ENCODE measurements around the gene KHK. TPM values are rescaled to one million over a fixed set of nuclear protein-coding genes. Genes with fewer than 3 reads are reported as not detected.

The KHK gene
- total RNA-seq, 1 donor from 2014 or later, result 5.3 TPM

DNA sequence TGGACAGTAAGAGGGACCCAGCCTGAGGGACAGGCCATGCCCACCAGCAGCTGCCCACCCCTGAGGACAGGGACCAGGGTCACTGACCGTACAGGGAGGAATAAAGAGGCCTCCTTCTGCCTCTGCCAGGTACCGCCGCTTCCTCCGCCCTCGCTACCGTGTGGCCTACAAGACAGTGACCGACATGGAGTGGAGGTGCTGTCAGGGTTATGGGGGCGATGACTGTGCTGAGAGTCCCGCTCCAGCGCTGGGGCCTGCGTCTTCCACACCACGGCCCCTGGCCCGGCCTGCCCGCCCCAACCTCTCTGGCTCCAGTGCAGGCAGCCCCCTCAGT lies 6.0 kb upstream of the KHK start:
- TF ChIP-seq, protein P1, sequence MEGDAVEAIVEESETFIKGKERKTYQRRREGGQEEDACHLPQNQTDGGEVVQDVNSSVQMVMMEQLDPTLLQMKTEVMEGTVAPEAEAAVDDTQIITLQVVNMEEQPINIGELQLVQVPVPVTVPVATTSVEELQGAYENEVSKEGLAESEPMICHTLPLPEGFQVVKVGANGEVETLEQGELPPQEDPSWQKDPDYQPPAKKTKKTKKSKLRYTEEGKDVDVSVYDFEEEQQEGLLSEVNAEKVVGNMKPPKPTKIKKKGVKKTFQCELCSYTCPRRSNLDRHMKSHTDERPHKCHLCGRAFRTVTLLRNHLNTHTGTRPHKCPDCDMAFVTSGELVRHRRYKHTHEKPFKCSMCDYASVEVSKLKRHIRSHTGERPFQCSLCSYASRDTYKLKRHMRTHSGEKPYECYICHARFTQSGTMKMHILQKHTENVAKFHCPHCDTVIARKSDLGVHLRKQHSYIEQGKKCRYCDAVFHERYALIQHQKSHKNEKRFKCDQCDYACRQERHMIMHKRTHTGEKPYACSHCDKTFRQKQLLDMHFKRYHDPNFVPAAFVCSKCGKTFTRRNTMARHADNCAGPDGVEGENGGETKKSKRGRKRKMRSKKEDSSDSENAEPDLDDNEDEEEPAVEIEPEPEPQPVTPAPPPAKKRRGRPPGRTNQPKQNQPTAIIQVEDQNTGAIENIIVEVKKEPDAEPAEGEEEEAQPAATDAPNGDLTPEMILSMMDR (IDR thresholded peaks at IDR 0.05; ENCODE audit: partially characterized antibody, unreplicated experiment), result no peak
- H3K4me1 Mint-ChIP-seq (ENCODE audit: low read depth, unreplicated experiment), result peaks cover 39% of the 10 kb centered on the region
- H3K36me3 Mint-ChIP-seq (ENCODE audit: unreplicated experiment), result peaks cover 11% of the 10 kb centered on the region
- H3K4me3 Mint-ChIP-seq (ENCODE audit: unreplicated experiment), result peak overlapping the region; percentile 74
- DNase-seq, result no peak
- peak overlapping the region; percentile 83 for H3K27ac Mint-ChIP-seq (ENCODE audit: unreplicated experiment)
- H3K27me3 Mint-ChIP-seq (ENCODE audit: unreplicated experiment), result peaks cover 14% of the 10 kb centered on the region
- peaks cover 14% of the 10 kb centered on the region for H3K9me3 Mint-ChIP-seq (ENCODE audit: unreplicated experiment)

DNA sequence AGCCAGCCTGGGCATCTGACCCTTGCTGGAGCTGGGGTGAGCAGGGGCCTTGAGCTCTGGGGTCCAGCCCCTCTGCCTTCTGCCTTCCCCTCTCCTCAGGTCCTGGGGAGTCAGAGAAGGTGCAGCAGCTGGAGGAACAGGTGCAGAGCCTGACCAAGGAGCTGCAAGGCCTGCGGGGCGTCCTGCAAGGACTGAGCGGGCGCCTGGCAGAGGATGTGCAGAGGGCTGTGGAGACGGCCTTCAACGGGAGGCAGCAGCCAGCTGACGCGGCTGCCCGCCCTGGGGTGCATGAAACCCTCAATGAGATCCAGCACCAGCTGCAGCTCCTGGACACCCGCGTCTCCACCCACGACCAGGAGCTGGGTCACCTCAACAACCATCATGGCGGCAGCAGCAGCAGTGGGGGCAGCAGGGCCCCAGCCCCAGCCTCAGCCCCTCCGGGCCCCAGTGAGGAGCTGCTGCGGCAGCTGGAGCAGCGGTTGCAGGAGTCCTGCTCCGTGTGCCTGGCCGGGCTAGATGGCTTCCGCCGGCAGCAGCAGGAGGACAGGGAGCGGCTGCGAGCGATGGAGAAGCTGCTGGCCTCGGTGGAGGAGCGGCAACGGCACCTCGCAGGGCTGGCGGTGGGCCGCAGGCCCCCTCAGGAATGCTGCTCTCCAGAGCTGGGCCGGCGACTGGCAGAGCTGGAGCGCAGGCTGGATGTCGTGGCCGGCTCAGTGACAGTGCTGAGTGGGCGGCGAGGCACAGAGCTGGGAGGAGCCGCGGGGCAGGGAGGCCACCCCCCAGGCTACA lies 4.4 kb upstream of the KHK start:
- H3K4me3 Mint-ChIP-seq (ENCODE audit: unreplicated experiment), result no peak overlapping the region
- TF ChIP-seq, protein P1 (IDR thresholded peaks at IDR 0.05; ENCODE audit: partially characterized antibody, unreplicated experiment), result no peak
- H3K36me3 Mint-ChIP-seq (ENCODE audit: unreplicated experiment), result peaks cover 6% of the 10 kb centered on the region
- DNase-seq, result no peak
- peaks cover 14% of the 10 kb centered on the region for H3K9me3 Mint-ChIP-seq (ENCODE audit: unreplicated experiment)
- H3K27me3 Mint-ChIP-seq (ENCODE audit: unreplicated experiment), result peaks cover 14% of the 10 kb centered on the region
- H3K27ac Mint-ChIP-seq (ENCODE audit: unreplicated experiment), result no peak overlapping the region
- H3K4me1 Mint-ChIP-seq (ENCODE audit: low read depth, unreplicated experiment), result peaks cover 28% of the 10 kb centered on the region

DNA sequence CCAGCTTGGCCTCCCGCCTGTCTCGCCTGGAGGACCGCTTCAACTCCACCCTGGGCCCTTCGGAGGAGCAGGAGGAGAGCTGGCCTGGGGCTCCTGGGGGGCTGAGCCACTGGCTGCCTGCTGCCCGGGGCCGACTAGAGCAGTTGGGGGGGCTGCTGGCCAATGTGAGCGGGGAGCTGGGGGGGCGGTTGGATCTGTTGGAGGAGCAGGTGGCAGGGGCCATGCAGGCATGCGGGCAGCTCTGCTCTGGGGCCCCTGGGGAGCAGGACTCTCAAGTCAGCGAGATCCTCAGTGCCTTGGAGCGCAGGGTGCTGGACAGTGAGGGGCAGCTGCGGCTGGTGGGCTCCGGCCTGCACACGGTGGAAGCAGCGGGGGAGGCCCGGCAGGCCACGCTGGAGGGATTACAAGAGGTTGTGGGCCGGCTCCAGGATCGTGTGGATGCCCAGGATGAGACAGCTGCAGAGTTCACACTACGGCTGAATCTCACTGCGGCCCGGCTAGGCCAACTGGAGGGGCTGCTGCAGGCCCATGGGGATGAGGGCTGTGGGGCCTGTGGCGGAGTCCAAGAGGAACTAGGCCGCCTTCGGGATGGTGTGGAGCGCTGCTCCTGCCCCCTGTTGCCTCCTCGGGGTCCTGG lies 3.7 kb upstream of the KHK start:
- Mint-ChIP-seq H3K4me3 (ENCODE audit: unreplicated experiment) (no peak overlapping the region), H3K9me3 (ENCODE audit: unreplicated experiment) (peaks cover 10% of the 10 kb centered on the region), H3K27ac (ENCODE audit: unreplicated experiment) (no peak overlapping the region), H3K27me3 (ENCODE audit: unreplicated experiment) (peaks cover 13% of the 10 kb centered on the region), H3K36me3 (ENCODE audit: unreplicated experiment) (peaks cover 6% of the 10 kb centered on the region), H3K4me1 (ENCODE audit: low read depth, unreplicated experiment) (peaks cover 24% of the 10 kb centered on the region)
- DNase-seq, result no peak
- TF ChIP-seq, protein P1 (IDR thresholded peaks at IDR 0.05; ENCODE audit: partially characterized antibody, unreplicated experiment), result no peak

DNA sequence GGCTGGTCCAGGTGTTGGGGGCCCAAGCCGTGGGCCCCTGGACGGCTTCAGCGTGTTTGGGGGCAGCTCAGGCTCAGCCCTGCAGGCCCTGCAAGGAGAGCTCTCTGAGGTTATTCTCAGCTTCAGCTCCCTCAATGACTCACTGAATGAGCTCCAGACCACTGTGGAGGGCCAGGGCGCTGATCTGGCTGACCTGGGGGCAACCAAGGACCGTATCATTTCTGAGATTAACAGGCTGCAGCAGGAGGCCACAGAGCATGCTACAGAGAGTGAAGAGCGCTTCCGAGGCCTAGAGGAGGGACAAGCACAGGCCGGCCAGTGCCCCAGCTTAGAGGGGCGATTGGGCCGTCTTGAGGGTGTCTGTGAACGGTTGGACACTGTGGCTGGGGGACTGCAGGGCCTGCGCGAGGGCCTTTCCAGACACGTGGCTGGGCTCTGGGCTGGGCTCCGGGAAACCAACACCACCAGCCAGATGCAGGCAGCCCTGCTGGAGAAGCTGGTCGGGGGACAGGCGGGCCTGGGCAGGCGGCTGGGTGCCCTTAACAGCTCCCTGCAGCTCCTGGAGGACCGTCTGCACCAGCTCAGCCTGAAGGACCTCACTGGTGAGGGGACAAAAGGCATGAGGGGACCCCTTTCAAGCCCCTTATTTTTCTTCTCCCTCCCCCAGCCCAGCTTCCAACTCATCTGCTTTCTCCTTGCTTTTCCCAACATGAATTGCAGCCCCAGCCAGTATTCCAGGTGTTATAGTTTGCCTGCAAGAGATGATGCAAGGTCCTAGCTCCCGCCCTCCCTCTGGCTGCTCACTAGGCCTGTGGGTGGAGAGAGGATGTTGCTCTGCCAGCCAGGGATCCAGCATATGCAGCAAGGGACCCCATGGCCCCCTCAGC lies 2.9 kb upstream of the KHK start:
- Mint-ChIP-seq H3K4me3 (ENCODE audit: unreplicated experiment) (peak overlapping the region; percentile 55), H3K27me3 (ENCODE audit: unreplicated experiment) (peaks cover 12% of the 10 kb centered on the region), H3K9me3 (ENCODE audit: unreplicated experiment) (peaks cover 9% of the 10 kb centered on the region), H3K27ac (ENCODE audit: unreplicated experiment) (no peak overlapping the region), H3K4me1 (ENCODE audit: low read depth, unreplicated experiment) (peaks cover 23% of the 10 kb centered on the region), H3K36me3 (ENCODE audit: unreplicated experiment) (peaks cover 6% of the 10 kb centered on the region)
- TF ChIP-seq, protein P1 (IDR thresholded peaks at IDR 0.05; ENCODE audit: partially characterized antibody, unreplicated experiment), result no peak
- no peak for DNase-seq
